Epithelial cell of prostate (primary cell): ENCODE results near the gene ACTG1.

Experiments used
- DNase-seq: peaks from one replicate; pipeline ENCODE4 v3.0.0-alpha.2; 2011; ENCODE audit warnings: low read depth, low spot score
- H3K27ac ChIP-seq: fragments of 450-650 bp; 2 replicates; pipeline ENCODE4 v1.5.1; 2017; ENCODE audit warnings: mild to moderate bottlenecking

Gene ACTG1

GRCh38 chr17:81502471-81503017 lies 10.1 kb downstream of the ACTG1 start:
- no peak for DNase-seq
- no peak overlapping the region for H3K27ac ChIP-seq

GRCh38 chr17:81500047-81500446 lies 12.6 kb downstream of the ACTG1 start:
- DNase-seq: no peak

GRCh38 chr17:81499601-81499970 lies 13.0 kb downstream of the ACTG1 start:
- DNase-seq: no peak
- no peak overlapping the region for H3K27ac ChIP-seq

More at GRCh38 chr17:81500047-81500446, 12.6 kb downstream of the ACTG1 start:
- no peak overlapping the region for H3K27ac ChIP-seq

- DNase-seq: no peak
These were observed 13.5 kb downstream of the ACTG1 start for GRCh38 chr17:81498953-81499600.

GRCh38 chr17:81494626-81495377 lies 17.8 kb downstream of the ACTG1 start:
- no peak for DNase-seq
- H3K27ac ChIP-seq: no peak overlapping the region

More at GRCh38 chr17:81498953-81499600, 13.5 kb downstream of the ACTG1 start:
- H3K27ac ChIP-seq: no peak overlapping the region

- H3K27ac ChIP-seq: no peak overlapping the region
- DNase-seq: no peak
These were observed 19.2 kb downstream of the ACTG1 start for GRCh38 chr17:81493198-81494038.

GRCh38 chr17:81492706-81493105 lies 19.9 kb downstream of the ACTG1 start:
- H3K27ac ChIP-seq: no peak overlapping the region
- no peak for DNase-seq

GRCh38 chr17:81492202-81492601 lies 20.4 kb downstream of the ACTG1 start:
- no peak overlapping the region for H3K27ac ChIP-seq
- DNase-seq: no peak

GRCh38 chr17:81491761-81492160 lies 20.8 kb downstream of the ACTG1 start:
- no peak for DNase-seq
- H3K27ac ChIP-seq: no peak overlapping the region

- DNase-seq: no peak
- no peak overlapping the region for H3K27ac ChIP-seq
These were observed 21.4 kb downstream of the ACTG1 start for GRCh38 chr17:81491181-81491581.

GRCh38 chr17:81489998-81490992 lies 22.3 kb downstream of the ACTG1 start:
- no peak for DNase-seq
- H3K27ac ChIP-seq: no peak overlapping the region

- DNase-seq: no peak
These were observed 23.3 kb downstream of the ACTG1 start for GRCh38 chr17:81489012-81489997.

GRCh38 chr17:81488276-81488860 lies 24.2 kb downstream of the ACTG1 start:
- no peak for DNase-seq
- H3K27ac ChIP-seq: no peak overlapping the region

More at GRCh38 chr17:81489012-81489997, 23.3 kb downstream of the ACTG1 start:
- no peak overlapping the region for H3K27ac ChIP-seq

- no peak for DNase-seq
- no peak overlapping the region for H3K27ac ChIP-seq
These were observed 24.9 kb downstream of the ACTG1 start for GRCh38 chr17:81487487-81488275.

GRCh38 chr17:81487089-81487486 lies 25.5 kb downstream of the ACTG1 start:
- H3K27ac ChIP-seq: no peak overlapping the region
- DNase-seq: no peak

GRCh38 chr17:81486199-81486810 lies 26.3 kb downstream of the ACTG1 start:
- no peak overlapping the region for H3K27ac ChIP-seq
- DNase-seq: no peak
